ENCODE measurements around the gene MYEOV. TPM values are rescaled to one million over a fixed set of nuclear protein-coding genes. Genes with fewer than 3 reads are reported as not detected.

The MYEOV gene
- total RNA-seq, 3 donors from 2014 or later: 0.10 to 0.50 TPM; not detected in 1

DNA sequence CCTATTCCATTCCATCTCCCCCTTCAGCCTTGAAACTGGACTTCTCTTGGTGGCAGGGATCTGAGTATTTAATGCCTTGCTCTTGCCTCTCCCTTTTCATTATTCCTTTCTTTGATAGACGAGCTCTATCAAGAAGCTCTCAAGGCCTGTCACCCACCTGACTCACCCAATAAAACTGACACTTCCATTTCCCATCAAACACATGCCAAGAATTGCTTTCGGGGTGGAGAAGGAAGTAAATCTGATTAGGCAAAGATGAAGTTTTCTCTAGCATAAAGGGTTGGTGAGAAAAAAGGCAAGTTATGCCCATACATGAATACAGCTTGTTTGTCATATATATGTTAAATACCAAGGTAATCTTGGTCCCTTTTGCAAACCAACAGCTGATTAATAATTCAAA, 34.9 kb upstream of the MYEOV start:
- Mint-ChIP-seq H3K27me3 (ENCODE audit: low read depth) (peaks cover 6% of the 10 kb centered on the region), H3K9me3 (peaks cover 6% of the 10 kb centered on the region), H3K4me1 (ENCODE audit: low read depth) (no peaks in the 10 kb centered on the region), H3K36me3 (ENCODE audit: insufficient read depth) (no peaks in the 10 kb centered on the region), H3K4me3 (no peak overlapping the region)
- DNase-seq (no peak), ATAC-seq (no peak)

DNA sequence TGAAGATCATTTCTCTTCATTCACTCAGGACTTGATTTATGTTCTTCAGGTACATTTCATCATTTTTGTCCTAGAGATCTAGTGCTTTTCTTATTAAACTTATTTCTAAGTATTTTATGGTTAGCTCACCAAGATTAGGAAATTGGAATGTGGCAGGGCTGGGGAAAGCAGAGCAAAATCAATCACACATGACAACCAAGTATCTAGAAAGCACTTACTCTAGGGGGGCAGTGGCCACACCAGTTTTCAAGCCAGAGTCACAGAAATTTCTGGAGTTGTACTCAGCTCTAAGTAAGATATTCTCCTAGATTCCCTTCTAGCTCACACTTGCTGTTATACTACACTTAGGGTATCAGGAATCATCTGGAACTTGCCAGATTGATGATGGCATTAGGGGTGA, 33.3 kb upstream of the MYEOV start:
- Mint-ChIP-seq H3K36me3 (ENCODE audit: insufficient read depth) (no peaks in the 10 kb centered on the region), H3K4me3 (no peak overlapping the region), H3K27me3 (ENCODE audit: low read depth) (peaks cover 5% of the 10 kb centered on the region), H3K4me1 (ENCODE audit: low read depth) (no peaks in the 10 kb centered on the region), H3K9me3 (peaks cover 5% of the 10 kb centered on the region)
- DNase-seq (no peak), ATAC-seq (no peak)

DNA sequence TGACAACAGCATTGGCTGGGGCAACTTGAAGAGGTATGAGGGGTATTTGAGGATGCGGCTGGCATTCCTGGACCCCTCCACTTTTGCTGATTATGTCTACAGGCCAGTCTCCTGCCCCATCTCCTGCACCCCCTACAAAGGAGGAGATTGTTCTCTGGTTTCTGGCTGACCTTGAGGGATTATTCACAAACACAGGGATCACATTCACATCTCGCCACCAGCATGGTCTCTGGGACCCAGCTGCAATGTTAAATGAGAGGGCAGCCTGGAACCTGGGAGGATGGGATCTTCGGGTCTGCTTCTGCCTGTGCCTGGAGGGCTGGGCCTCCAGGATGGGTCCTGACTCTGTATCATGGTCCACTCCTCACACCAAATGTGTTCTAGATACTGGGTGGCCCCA, 32.8 kb upstream of the MYEOV start:
- H3K36me3 Mint-ChIP-seq (ENCODE audit: insufficient read depth): no peaks in the 10 kb centered on the region
- H3K9me3 Mint-ChIP-seq: peaks cover under 1% of the 10 kb centered on the region
- ATAC-seq: no peak
- DNase-seq: no peak
- H3K27me3 Mint-ChIP-seq (ENCODE audit: low read depth): peaks cover 5% of the 10 kb centered on the region
- no peak overlapping the region for H3K4me3 Mint-ChIP-seq
- H3K4me1 Mint-ChIP-seq (ENCODE audit: low read depth): no peaks in the 10 kb centered on the region

DNA sequence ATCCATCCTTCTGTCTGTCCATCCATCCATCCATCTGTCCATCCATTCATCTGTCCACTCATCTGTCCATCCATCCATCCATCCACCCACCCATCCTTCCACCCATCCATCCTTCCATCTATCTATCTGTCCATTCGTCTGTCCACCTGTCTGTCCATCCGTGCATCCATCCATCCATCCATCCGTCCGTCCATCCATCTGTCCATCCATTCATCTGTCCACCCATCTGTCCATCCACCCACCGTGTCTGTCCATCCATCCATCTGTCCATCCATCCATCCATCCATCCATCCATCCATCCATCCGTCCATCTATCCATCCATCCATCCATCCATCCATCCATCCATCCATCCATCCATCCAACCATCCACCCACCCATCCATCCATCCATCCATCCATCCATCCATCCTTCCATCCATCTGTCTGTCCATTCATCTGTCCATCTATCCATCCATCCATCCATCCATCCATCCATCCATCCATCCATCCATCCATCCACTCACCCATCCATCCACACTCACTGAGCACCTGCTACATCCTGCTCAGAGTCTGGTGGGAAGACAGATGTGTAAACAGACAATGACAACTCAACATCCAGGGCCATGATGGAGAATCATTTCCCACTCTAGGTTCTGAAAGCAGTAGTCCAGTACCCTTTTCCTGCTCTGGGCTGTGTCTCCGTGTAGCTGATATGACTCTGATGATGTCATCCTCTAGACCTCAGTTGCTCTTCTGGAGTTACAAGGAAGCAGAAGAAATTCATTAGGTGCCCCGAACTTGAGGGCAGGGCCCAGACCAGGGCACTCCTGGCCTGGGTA, 30.8 kb upstream of the MYEOV start:
- Mint-ChIP-seq H3K4me3 (no peak overlapping the region), H3K36me3 (ENCODE audit: insufficient read depth) (no peaks in the 10 kb centered on the region), H3K4me1 (ENCODE audit: low read depth) (no peaks in the 10 kb centered on the region), H3K9me3 (no peaks in the 10 kb centered on the region), H3K27me3 (ENCODE audit: low read depth) (peaks cover 2% of the 10 kb centered on the region)
- DNase-seq (no peak), ATAC-seq (no peak)

DNA sequence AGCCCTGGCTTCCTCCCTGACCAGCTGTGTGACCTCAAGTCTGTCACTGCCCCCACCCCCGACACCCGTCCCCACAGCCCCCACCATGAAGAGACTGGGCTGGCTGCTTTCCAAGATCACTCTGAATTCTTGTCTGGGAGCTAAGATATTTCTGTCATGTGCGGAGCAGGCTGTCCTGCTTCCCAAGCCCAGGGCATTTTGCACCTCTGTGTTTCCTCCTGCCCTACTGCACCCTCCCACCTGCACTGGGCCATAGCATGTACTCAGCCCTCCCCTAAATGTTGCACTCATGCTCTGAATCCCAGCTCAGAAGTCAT, 30.3 kb upstream of the MYEOV start:
- no peaks in the 10 kb centered on the region for H3K36me3 Mint-ChIP-seq (ENCODE audit: insufficient read depth)
- DNase-seq: no peak

DNA sequence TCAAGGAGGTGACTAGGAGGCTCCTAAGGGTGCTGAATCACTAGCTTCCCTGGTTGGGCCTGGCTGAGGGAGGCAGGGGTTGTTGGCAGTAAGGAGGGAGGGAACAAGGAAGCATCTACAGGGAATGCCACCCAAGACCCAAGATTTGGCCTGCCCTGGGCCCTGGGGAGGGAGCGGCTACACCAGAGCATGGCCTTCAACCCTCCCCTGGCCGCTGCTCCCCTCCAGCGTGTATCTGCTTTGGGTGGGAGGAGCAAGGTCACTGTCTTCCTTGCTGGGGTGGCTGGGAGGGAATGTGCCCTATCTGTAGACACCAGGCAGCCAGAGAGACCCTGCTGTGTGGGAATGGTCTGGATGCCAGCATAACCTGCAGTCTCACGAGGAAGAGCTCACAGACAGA, 29.5 kb upstream of the MYEOV start:
- Mint-ChIP-seq H3K4me1 (ENCODE audit: low read depth) (no peaks in the 10 kb centered on the region), H3K4me3 (no peak overlapping the region), H3K9me3 (no peaks in the 10 kb centered on the region), H3K36me3 (ENCODE audit: insufficient read depth) (no peaks in the 10 kb centered on the region), H3K27me3 (ENCODE audit: low read depth) (peaks cover 2% of the 10 kb centered on the region)
- DNase-seq: no peak
- no peak for ATAC-seq

More for the DNA sequence above, 30.3 kb upstream of the MYEOV start:
- Mint-ChIP-seq H3K4me3 (no peak overlapping the region), H3K4me1 (ENCODE audit: low read depth) (no peaks in the 10 kb centered on the region), H3K9me3 (no peaks in the 10 kb centered on the region), H3K27me3 (ENCODE audit: low read depth) (peaks cover 2% of the 10 kb centered on the region)
- ATAC-seq: no peak

DNA sequence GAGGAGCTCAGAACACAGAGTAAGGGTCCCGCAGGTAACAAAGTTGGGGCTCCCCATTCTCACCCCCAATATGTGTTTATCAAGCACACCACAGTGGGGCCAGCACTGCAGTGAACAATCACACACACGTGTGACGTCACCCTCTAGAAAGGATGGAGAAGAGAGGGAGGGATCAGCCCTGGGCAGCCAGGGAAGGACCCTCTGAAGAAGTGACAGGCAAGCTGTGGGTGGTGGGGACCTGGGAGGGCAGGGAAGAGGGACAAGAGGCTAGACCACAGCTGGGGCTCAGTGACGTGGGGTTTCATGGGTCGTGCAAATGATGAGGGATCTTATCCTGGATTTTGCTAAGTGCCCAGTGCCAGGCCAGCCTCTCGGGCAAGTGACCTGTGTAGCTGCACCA, 28.7 kb upstream of the MYEOV start:
- ATAC-seq (no peak), DNase-seq (no peak)
- Mint-ChIP-seq H3K4me1 (ENCODE audit: low read depth) (no peaks in the 10 kb centered on the region), H3K4me3 (no peak overlapping the region), H3K27me3 (ENCODE audit: low read depth) (peaks cover 2% of the 10 kb centered on the region), H3K9me3 (no peaks in the 10 kb centered on the region), H3K36me3 (ENCODE audit: insufficient read depth) (no peaks in the 10 kb centered on the region)

DNA sequence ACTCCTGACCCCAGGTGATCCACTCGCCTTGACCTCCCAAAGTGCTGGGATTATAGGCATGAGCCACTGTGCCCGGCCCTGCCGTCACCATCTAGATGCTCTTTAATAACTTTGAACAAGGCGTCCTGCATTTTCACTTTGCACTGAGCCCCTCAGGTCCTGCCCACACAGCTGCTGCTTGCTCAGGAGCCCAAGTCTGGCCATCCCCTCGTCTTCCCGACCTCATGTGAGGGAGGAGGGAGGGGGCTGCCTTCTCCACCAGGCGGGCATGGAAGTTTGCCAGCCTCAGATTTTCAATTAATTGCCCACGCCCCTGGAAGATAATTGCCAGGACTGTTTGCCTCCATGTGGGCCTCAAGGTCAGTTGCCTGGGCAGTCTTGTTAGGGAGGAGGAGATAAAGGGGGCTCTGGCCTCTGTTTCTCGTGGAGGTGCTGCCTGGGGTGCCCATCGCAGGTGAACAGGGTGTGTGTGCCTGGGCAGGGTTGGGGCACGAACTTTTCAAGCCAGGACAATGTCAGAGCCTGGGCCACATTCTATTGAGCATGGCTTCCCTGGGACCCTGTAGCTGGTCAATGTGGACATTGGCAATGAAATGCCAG, 27.9 kb upstream of the MYEOV start:
- Mint-ChIP-seq H3K9me3 (no peaks in the 10 kb centered on the region), H3K27me3 (ENCODE audit: low read depth) (peaks cover 2% of the 10 kb centered on the region), H3K4me3 (no peak overlapping the region), H3K4me1 (ENCODE audit: low read depth) (no peaks in the 10 kb centered on the region), H3K36me3 (ENCODE audit: insufficient read depth) (no peaks in the 10 kb centered on the region)
- DNase-seq: no peak
- ATAC-seq: no peak

DNA sequence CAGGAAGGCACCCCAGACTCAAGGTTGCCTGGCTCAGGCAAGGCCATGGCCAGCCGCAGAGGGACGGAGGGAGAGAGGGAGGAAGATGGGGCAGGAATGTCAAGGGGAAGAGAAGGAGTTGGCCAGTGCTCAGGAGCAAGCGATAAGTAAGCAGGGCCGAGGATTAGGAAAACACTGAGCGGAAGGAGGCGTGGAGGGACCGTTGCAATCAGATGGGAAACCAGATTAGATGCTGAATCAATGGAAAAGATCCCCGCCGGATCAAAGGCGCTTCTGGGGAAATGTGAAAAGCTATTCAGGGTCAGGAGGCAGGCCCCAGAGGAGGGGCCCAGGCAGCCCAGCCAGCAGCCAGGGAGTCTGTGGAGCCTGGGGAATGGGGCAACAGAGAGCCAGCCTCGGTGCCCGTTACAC, 26.6 kb upstream of the MYEOV start:
- H3K36me3 Mint-ChIP-seq (ENCODE audit: insufficient read depth): no peaks in the 10 kb centered on the region
- H3K4me3 Mint-ChIP-seq: no peak overlapping the region
- no peaks in the 10 kb centered on the region for H3K9me3 Mint-ChIP-seq
- peaks cover 2% of the 10 kb centered on the region for H3K27me3 Mint-ChIP-seq (ENCODE audit: low read depth)
- DNase-seq (no peak), ATAC-seq (no peak)
- no peaks in the 10 kb centered on the region for H3K4me1 Mint-ChIP-seq (ENCODE audit: low read depth)

DNA sequence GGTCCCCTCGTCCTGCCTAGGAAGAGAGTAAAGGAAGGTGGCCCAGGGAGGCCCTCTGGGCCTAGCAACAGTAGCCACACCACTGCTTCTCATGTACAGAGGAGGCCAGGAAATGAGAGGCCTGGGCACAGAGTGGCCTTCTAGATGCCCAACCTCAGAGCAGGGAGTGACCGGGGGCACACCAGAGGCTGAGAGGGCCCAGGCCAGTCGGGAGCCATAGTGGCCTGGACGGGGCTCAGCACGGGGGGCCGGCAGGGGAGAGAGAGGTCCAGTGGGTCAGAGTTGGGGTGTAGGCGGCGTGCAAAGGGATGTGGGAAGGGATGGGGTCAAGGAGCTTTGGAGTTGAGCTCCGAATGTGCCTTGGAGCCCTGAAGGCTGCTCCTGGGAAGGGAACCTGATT, 25.0 kb upstream of the MYEOV start:
- ATAC-seq (no peak), DNase-seq (no peak)
- Mint-ChIP-seq H3K4me1 (ENCODE audit: low read depth) (no peaks in the 10 kb centered on the region), H3K9me3 (no peaks in the 10 kb centered on the region), H3K4me3 (no peak overlapping the region), H3K36me3 (ENCODE audit: insufficient read depth) (no peaks in the 10 kb centered on the region), H3K27me3 (ENCODE audit: low read depth) (peaks cover 2% of the 10 kb centered on the region)

DNA sequence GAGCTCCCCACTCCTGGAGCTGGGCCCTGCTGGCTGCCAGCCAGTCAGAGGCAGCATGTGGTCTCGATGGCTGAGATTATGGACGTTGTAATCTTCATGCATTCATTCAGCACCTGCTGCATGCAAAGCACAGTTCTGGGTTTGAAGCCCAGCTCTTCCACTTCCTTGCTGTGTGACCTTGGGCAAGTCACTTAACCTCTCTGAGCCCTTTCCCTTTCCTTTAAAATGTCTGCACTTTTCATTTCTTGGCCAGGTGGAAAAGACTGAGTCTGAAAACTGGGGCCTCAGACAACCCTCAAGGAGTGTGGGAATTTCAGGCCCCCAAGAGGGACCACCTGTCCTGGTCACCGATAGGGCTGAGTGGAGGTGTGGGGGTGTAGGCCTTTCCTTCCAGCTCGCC, 24.6 kb upstream of the MYEOV start:
- Mint-ChIP-seq H3K4me1 (ENCODE audit: low read depth) (no peaks in the 10 kb centered on the region), H3K9me3 (no peaks in the 10 kb centered on the region), H3K36me3 (ENCODE audit: insufficient read depth) (no peaks in the 10 kb centered on the region), H3K4me3 (no peak overlapping the region), H3K27me3 (ENCODE audit: low read depth) (peaks cover 2% of the 10 kb centered on the region)
- DNase-seq (no peak), ATAC-seq (no peak)

DNA sequence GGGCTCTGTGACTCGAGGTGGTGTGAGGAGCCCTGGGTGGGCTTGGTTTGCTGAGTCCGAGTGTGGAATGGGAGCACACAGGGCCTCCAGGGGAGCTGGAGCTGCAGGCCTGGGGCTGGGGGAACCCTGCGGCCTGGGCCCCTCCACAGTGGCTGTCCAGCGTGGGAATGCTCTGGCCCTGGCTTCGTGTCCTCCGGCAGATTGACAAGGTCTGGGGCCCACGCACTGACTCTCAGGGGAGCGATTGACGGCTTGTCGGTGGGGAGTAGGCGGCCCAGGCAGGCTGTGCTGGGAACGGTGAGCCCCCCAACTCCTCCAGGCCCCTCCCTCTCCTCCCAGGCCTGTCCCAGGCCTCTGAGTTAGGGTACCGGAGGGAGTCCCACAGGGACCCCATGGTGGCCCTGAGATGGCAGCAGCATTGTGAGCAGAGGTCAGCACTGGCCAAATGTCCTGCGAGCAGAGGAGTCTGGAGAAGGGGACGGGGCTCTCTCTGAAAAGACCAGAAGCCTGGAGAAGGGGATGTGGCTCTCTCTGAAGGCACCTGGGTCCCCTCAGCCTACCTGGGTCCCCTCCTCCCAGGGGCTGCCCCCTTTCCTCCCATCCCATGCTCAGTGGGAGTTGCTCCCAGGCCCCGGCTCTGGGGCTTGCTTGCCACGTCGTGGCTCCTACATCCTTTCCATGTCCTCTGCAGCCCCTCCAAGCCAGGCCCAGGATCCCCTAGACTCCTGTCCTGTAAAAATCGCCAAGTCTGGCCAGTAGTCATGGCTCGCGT, 23.8 kb upstream of the MYEOV start:
- Mint-ChIP-seq H3K9me3 (no peaks in the 10 kb centered on the region), H3K4me3 (no peak overlapping the region), H3K36me3 (ENCODE audit: insufficient read depth) (no peaks in the 10 kb centered on the region), H3K4me1 (ENCODE audit: low read depth) (no peaks in the 10 kb centered on the region), H3K27me3 (ENCODE audit: low read depth) (peaks cover 1% of the 10 kb centered on the region)
- DNase-seq (no peak), ATAC-seq (no peak)

DNA sequence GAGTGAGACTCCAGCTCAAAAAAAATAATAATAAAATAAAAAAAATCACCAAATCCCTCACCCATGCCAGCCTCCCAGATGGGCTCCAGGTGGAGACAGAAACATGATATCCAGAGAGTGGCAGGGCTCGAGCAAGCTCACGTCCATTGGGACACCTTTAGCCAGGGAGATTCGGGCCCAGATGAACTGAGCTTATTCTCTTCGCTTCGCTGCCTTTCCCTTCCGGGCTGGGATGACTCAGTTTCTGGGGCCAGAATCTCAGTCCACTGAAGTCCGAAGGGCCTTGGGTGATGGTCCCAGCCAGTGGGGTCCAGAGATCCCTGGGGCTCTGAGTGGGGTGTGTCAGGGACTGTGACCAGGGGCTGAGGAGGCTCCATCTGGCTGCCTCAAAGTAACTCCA, 23.0 kb upstream of the MYEOV start:
- Mint-ChIP-seq H3K4me1 (ENCODE audit: low read depth) (no peaks in the 10 kb centered on the region), H3K36me3 (ENCODE audit: insufficient read depth) (no peaks in the 10 kb centered on the region), H3K9me3 (no peaks in the 10 kb centered on the region), H3K27me3 (ENCODE audit: low read depth) (no peaks in the 10 kb centered on the region), H3K4me3 (no peak overlapping the region)
- DNase-seq (no peak), ATAC-seq (no peak)

DNA sequence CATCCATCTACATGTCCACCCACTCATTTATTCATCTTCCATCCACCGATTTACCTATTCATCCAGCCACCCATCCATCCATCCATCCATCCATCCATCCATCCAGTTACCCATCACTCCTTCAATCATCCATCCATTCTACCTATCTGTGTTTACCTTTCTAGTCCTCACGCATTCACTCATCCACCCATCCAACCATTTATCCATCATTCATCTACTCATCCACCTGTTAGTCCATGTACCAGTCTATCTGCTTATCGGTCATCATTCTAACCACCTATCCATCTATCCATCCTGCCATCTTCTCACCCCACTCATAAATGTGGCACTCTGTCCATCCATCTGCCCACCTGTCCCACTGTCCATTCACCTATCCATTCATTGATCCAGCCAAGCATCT, 21.9 kb upstream of the MYEOV start:
- Mint-ChIP-seq H3K36me3 (ENCODE audit: insufficient read depth) (no peaks in the 10 kb centered on the region), H3K27me3 (ENCODE audit: low read depth) (no peaks in the 10 kb centered on the region), H3K4me3 (no peak overlapping the region), H3K4me1 (ENCODE audit: low read depth) (no peaks in the 10 kb centered on the region), H3K9me3 (no peaks in the 10 kb centered on the region)
- DNase-seq: no peak
- ATAC-seq: no peak

All from activated T-cell treated with anti-CD3 and anti-CD28 coated beads, Interleukin-2, amount 50 U/mL, for 4 hours (primary cell).